Measurements from ENCODE around the gene TPST1. TPM values are rescaled to one million over a fixed set of nuclear protein-coding genes. Genes with fewer than 3 reads are reported as not detected.

Gene TPST1
- total and polyA plus RNA-seq, 2 of the 8 experiments (the other 6 are each of a cell fraction or from before 2014, with no cell fraction given) = 8.2 to 18.4 TPM

GRCh38 chr7:66296001-66296521 lies 90.9 kb downstream of the TPST1 start:
- Histone ChIP-seq H3K4me3 (ENCODE audit: extremely low read depth in 1 of 4, insufficient read depth in 2 of 4, low read depth in 3 of 4, low read length in 4 of 4) (no peak overlapping the region), H3K4me2 (ENCODE audit: insufficient read depth in 1 of 2, low read depth in 2 of 2, low read length in 2 of 2) (no peak overlapping the region), H3K23me2 (ENCODE audit: low read depth, low read length) (no peaks in the 10 kb centered on the region), H3K18ac (ENCODE audit: extremely low read depth, low read length) (no peak overlapping the region), H2BK15ac (ENCODE audit: low read length) (no peak overlapping the region), H4K20me1 (replicated peaks in 1 of 2; ENCODE audit: control insufficient read depth in 1 of 2, insufficient read depth in 2 of 2, low read length in 2 of 2) (no peaks in the 10 kb centered on the region), H3K27ac (ENCODE audit: low read depth, low read length) (no peak overlapping the region), H2AFZ (ENCODE audit: low read length) (no peak overlapping the region), H3K79me2 (ENCODE audit: control insufficient read depth in 1 of 2, insufficient read depth in 2 of 2, low read length in 2 of 2) (no peaks in the 10 kb centered on the region; a peak in 1 of 4 replicates), H3K4ac (replicated peaks; ENCODE audit: insufficient read length, low read depth, low read length) (no peak overlapping the region), H3K79me1 (ENCODE audit: low read depth, low read length) (no peaks in the 10 kb centered on the region), H4K8ac (ENCODE audit: extremely low read depth, insufficient read depth, low read length) (no peak overlapping the region), H3K27me3 (replicated peaks in 1 of 4; ENCODE audit: control insufficient read depth in 3 of 4, extremely low read depth in 1 of 4, insufficient read depth in 3 of 4, low read length in 3 of 4) (no peaks in the 10 kb centered on the region), H4K91ac (replicated peaks; ENCODE audit: insufficient read length, low read length) (no peak overlapping the region), H2AK5ac (ENCODE audit: low read depth, low read length) (no peak overlapping the region), H3K23ac (ENCODE audit: insufficient read length) (no peak overlapping the region), H3K9me3 (ENCODE audit: insufficient read depth in 2 of 2, low read depth in 1 of 2, low read length in 1 of 2) (no peaks in the 10 kb centered on the region), H2BK12ac (ENCODE audit: low read depth, low read length) (no peak overlapping the region), H4K5ac (ENCODE audit: insufficient read length, low read depth, low read length) (no peak overlapping the region), H3K4me1 (replicated peaks in 1 of 4; ENCODE audit: control insufficient read depth in 3 of 4, insufficient read depth in 4 of 4, low read length in 3 of 4) (no peaks in the 10 kb centered on the region; a peak in 1 of 7 replicates), H2BK120ac (replicated peaks; ENCODE audit: low read depth, low read length) (no peak overlapping the region), H3K14ac (ENCODE audit: insufficient read length) (no peak overlapping the region), H2BK20ac (ENCODE audit: low read length) (no peak overlapping the region), H2BK5ac (ENCODE audit: low read depth, low read length) (no peak overlapping the region), H3K36me3 (ENCODE audit: control insufficient read depth in 2 of 4, insufficient read depth in 4 of 4, low read length in 3 of 4) (no peaks in the 10 kb centered on the region), H3K9ac (replicated peaks in 1 of 4; ENCODE audit: extremely low read depth in 1 of 4, low read depth in 3 of 4, low read length in 3 of 4) (no peak overlapping the region), H3K56ac (replicated peaks; ENCODE audit: insufficient read length, low read depth, low read length) (no peak overlapping the region)
- no peak for FAIRE-seq
- no peak for TF ChIP-seq HDAC6 (IDR thresholded peaks at IDR 0.05; ENCODE audit: low read depth, low read length)
- no peak for TF ChIP-seq NANOG (IDR thresholded peaks at IDR 0.05; ENCODE audit: insufficient read depth, low read depth, low read length, poor library complexity, severe bottlenecking)
- no peak for TF ChIP-seq CREB1 (IDR thresholded peaks at IDR 0.05)
- TF ChIP-seq PHF8 (conservative IDR thresholded peaks at IDR 0.05; ENCODE audit: low read depth, low read length) = no peak
- POLR2A ChIA-PET (ENCODE audit: partially characterized antibody) = no interaction called here
- WGBS, 2 experiments (ENCODE audit: extremely low coverage in 1 of 2, insufficient coverage in 1 of 2, insufficient read length in 1 of 2, insufficient replicate concordance in 2 of 2, low coverage in 1 of 2, low lambda C conversion rate in 2 of 2, missing lambda C conversion rate in 1 of 2) = 57% methylated on average over 1 of the region's 1 CpG; no CpG with 5 or more reads in 1 of the 2 experiments
- CTCF ChIA-PET (ENCODE audit: partially characterized antibody) = no interaction called here
- DNase-seq (ENCODE audit: low read depth in 1 of 2, low spot score in 2 of 2) = no peak

Data from H1 (cell line).